GM18498 (cell line): Measurements from ENCODE around the gene TLNRD1.

Experiments
- ATAC-seq: cut with Tn5 transposase; IDR thresholded peaks from one replicate; pipeline ENCODE4 v1.9.1; 2021; ENCODE audit warnings: mild to moderate bottlenecking, moderate library complexity; ENCODE audit not compliant: unreplicated experiment

The TLNRD1 gene

GRCh38 chr15:81001152-81002008, 657 bp downstream of the TLNRD1 start:
- peak; percentile 38 for ATAC-seq

GRCh38 chr15:81002009-81002330, 1.2 kb downstream of the TLNRD1 start:
- no peak for ATAC-seq

GRCh38 chr15:81002331-81003096, 1.8 kb downstream of the TLNRD1 start:
- ATAC-seq: no peak

GRCh38 chr15:81003097-81003350, 2.3 kb downstream of the TLNRD1 start:
- ATAC-seq: no peak

GRCh38 chr15:81006124-81006523, 5.4 kb downstream of the TLNRD1 start:
- ATAC-seq: no peak

GRCh38 chr15:81007428-81008064, 6.8 kb downstream of the TLNRD1 start:
- ATAC-seq: no peak

- no peak for ATAC-seq
These were observed 7.6 kb downstream of the TLNRD1 start for GRCh38 chr15:81008312-81008711.

GRCh38 chr15:81010086-81010485, 9.4 kb downstream of the TLNRD1 start:
- ATAC-seq: no peak

- ATAC-seq: no peak
These were observed 10.9 kb downstream of the TLNRD1 start for GRCh38 chr15:81011593-81011992.

- ATAC-seq: no peak
These were observed 11.9 kb downstream of the TLNRD1 start for GRCh38 chr15:81012588-81012987.

- ATAC-seq: no peak
These were observed 12.7 kb downstream of the TLNRD1 start for GRCh38 chr15:81013396-81013929.

GRCh38 chr15:81014446-81015093, 13.8 kb downstream of the TLNRD1 start:
- ATAC-seq: no peak

- ATAC-seq: no peak
These were observed 15.1 kb downstream of the TLNRD1 start for GRCh38 chr15:81015621-81016488.

- no peak for ATAC-seq
These were observed 15.9 kb downstream of the TLNRD1 start for GRCh38 chr15:81016489-81017068.

GRCh38 chr15:81018197-81018596, 17.5 kb downstream of the TLNRD1 start:
- no peak for ATAC-seq

GRCh38 chr15:81021321-81021720, 20.6 kb downstream of the TLNRD1 start:
- no peak for ATAC-seq

GRCh38 chr15:81023483-81024264, 23.0 kb downstream of the TLNRD1 start:
- peak; percentile 87 for ATAC-seq

GRCh38 chr15:81024265-81024872, 23.6 kb downstream of the TLNRD1 start:
- ATAC-seq: no peak

- no peak for ATAC-seq
These were observed 24.2 kb downstream of the TLNRD1 start for GRCh38 chr15:81024936-81025335.
